HG03432 (cell line): ENCODE measurements around the gene CAT.
"Not testable (repeated sequence)": the region's sequence is repeated elsewhere in the genome, so short reads cannot be mapped to it uniquely, and the experiment has no call there.

Experiments
- ATAC-seq: cut with Tn5 transposase; IDR thresholded peaks from one replicate; pipeline ENCODE4 v1.9.1; 2021; ENCODE audit warnings: mild to moderate bottlenecking, moderate library complexity; ENCODE audit not compliant: unreplicated experiment

CAT gene

GRCh38 chr11:34424826-34425225 lies 13.9 kb upstream of the CAT start:
- not testable (repeated sequence) for ATAC-seq

GRCh38 chr11:34425360-34425759 lies 13.4 kb upstream of the CAT start:
- no peak for ATAC-seq

DNA sequence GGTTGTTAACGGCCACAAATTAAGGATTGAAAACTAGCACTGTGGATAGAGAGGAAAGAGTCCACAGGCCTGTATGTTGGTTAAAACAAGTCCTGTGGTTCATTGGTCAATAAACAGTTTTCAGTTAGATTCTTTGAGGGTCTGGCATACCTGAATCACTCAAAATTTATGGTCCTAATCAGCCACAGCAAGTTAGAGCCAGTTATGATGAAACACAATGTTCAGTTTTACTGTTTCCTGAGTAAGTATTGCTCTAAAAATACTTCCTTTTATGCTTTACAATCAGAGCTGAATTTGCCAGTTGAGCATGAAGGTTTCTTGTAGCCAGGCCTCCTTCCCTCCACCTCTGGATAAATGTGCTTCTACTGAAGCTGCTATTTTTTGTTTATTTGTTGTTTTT lies 12.9 kb upstream of the CAT start:
- no peak for ATAC-seq

GRCh38 chr11:34426766-34427185 lies 12.0 kb upstream of the CAT start:
- no peak for ATAC-seq

GRCh38 chr11:34427186-34427805 lies 11.4 kb upstream of the CAT start:
- no peak for ATAC-seq

DNA sequence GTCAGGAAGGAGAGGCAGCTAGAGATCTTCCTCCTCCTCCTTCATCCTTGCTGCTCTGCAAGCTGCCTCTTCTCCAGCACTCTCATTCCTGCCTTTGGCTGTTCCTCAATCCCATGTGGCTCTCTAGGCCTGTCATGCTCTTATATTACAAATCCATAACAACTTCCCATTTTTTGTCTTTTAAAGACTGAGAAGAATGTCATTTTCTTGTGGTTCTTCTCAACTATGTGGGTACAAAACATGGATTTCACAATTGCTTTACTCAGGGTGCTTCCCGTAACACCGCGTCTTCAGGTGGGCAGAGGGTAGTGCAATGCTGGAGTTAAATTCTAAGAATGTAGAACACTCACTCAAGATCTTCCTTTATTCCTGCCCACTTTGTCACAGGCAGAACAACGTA lies 6.8 kb upstream of the CAT start:
- ATAC-seq: no peak

DNA sequence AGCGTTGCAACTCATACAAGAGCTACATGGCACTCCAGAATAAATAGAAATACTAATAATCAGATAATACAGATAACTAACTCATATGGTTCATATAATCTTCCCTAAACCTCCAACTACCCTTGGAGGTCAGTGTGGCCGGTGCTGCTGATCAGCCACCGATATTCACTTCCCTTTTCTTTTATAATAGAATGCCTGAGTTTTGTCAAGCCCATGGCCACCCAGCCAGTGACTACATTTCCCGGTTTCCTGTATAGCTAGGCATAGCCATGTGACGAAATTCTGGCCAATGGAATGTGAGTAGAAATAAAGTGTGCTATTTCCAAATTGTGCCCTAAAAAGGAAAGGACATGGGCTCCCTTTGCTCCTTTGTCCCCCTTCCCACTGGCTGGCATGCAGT lies 5.9 kb upstream of the CAT start:
- ATAC-seq: no peak

DNA sequence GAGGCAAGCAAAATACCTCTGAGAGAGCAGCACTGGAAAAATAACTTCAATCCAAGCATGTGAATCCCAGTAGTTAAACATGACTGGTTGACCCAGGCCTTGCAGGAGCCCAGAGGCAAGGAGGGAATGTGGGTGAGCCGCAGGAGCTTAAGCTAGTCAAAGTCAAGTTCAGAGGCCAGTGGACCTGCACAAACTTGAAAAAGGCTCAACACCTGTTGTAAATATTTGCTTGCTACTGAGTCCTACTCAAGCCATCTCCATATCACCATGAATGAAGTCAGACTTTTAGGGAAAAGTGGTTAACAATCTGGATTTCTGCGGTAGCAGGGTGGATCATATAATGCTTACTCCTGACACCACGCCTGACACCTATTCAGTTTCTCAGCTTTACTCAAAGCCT lies 4.8 kb upstream of the CAT start:
- ATAC-seq: no peak

- no peak for ATAC-seq
These were observed 1.3 kb upstream of the CAT start for GRCh38 chr11:34437224-34438125.

- ATAC-seq: no peak
These were observed 970 bp downstream of the CAT start for GRCh38 chr11:34439610-34440198.

GRCh38 chr11:34441814-34442213 lies 3.1 kb downstream of the CAT start:
- no peak for ATAC-seq

DNA sequence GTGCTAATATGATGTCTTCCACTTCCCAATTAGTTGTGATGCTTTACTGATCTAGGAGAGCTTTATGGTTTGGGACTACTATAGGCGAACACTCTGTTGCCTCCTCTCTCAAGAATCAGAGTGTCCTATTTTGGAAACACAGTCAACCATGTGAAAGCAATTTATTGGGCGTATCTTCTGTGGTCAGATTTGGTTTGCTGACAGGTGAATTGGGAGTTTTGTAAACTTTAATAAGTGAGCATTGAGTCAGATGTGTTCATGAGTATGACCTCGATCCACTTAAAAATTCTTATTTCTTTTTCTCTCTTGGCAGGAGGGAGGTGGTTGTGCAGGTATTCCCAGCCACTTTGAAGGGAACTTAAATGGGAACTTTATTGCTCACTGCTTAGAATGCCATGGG lies 4.4 kb downstream of the CAT start:
- no peak for ATAC-seq

DNA sequence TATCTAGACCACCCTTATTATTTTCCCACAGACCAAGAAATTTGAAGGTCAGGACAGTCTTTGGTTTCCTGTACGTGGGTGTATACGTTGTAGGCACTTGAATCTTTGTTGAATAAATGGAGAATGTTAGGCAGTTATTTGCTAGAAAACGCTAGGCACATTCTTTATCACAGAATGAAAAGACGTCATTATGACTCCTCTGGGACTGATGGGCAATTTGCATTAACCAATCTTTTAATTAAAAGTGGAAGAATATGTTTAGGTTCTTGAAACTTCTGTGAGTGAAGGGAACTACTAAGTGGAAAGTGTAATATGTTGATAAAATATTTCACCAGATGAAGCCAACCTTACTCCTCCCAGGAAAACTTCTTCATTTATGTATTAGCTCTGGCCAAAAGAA lies 5.7 kb downstream of the CAT start:
- ATAC-seq: no peak

- ATAC-seq: no peak
These were observed 7.2 kb downstream of the CAT start for GRCh38 chr11:34445956-34446355.

DNA sequence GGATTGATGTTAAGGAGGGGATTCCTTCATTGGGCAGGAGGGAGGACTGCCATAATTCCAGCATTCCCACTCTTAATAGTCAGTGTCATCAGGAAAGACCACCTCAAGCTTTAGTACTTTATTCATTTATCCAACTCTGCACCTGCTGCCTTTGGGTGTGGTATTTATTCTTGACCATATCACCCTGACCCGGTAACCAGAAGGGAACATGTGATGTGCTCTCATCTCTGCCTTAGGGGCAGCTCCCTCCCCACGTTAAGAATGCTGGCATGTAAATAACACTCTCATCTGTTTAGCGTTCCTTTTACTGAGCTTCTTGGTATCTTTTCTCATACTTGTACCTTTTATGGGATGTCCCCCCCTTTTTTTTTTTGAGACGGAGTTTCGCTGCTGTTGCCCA lies 7.7 kb downstream of the CAT start:
- no peak for ATAC-seq

DNA sequence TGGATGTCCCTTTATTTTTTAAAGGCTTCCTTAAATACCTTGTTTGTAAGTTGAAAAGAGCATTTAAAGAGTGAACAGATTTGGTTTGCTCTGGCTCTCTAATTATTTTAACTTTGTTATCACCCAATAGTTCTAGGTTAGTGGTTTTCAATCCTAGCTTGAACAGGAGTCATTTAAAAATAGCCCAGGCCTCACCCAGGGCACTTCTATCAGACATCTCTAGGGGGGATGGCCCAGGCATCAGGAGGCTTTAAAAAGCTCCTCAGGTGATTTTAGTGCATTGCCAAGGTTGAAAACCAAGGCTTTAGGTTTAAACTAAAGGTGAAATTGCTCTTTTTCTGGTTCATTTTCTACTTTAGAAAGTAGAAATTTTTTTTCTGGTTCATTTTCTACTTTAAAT lies 8.3 kb downstream of the CAT start:
- no peak for ATAC-seq

- ATAC-seq: no peak
These were observed 9.7 kb downstream of the CAT start for GRCh38 chr11:34448223-34448994.

GRCh38 chr11:34449013-34449412 lies 10.3 kb downstream of the CAT start:
- peak; percentile 65 for ATAC-seq

DNA sequence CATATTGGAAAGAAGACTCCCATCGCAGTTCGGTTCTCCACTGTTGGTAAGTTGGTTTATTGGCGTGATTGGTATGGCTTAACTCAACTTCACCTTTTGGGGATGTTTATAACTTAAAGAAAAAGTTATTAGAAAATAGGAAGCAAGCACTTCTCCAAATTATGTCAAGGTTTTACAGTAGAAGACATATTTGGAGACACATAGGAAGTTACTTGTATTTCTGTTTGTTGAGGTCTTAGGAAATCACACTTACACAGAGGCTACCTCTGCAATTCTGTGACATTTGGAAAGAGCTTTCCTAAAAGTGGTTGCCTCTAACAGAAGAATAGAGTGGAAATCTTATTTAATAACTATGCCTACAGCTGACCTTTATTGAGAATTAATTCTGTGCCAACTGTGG lies 12.3 kb downstream of the CAT start:
- no peak for ATAC-seq

GRCh38 chr11:34454308-34455032 lies 15.7 kb downstream of the CAT start:
- ATAC-seq: no peak

- ATAC-seq: no peak
These were observed 18.9 kb downstream of the CAT start for GRCh38 chr11:34457607-34458006.
